ENCODE results near the gene DPYSL5.
A peak's percentile ranks its signal among the peaks of the same experiment; 100 is the strongest.
"Not testable (repeated sequence)": the region's sequence is repeated elsewhere in the genome, so short reads cannot be mapped to it uniquely, and the experiment has no call there.

The DPYSL5 gene

GRCh38 chr2:26847655-26848335 is at the start of gene DPYSL5:
Gene DPYSL5 (plus strand): TSS chr2:26848132. CDS start chr2:26898500, 50,368 bp downstream.
- no peak for DNase-seq (ENCODE audit: low spot score)

- no peak for DNase-seq (ENCODE audit: low spot score)
These were observed 46.6 kb upstream of the DPYSL5 start for GRCh38 chr2:26801328-26801727.

- DNase-seq (ENCODE audit: low spot score), result no peak
These were observed 46.1 kb upstream of the DPYSL5 start for GRCh38 chr2:26801796-26802195.

- DNase-seq (ENCODE audit: low spot score), result peak; percentile 85
These were observed 42.7 kb upstream of the DPYSL5 start for GRCh38 chr2:26805241-26805676.

GRCh38 chr2:26807788-26808460 is 40.0 kb upstream of the DPYSL5 start:
- no peak for DNase-seq (ENCODE audit: low spot score)

- DNase-seq (ENCODE audit: low spot score), result no peak
These were observed 38.7 kb upstream of the DPYSL5 start for GRCh38 chr2:26809211-26809610.

- DNase-seq (ENCODE audit: low spot score), result no peak
These were observed 37.9 kb upstream of the DPYSL5 start for GRCh38 chr2:26809876-26810577.

- no peak for DNase-seq (ENCODE audit: low spot score)
These were observed 36.7 kb upstream of the DPYSL5 start for GRCh38 chr2:26811261-26811660.

GRCh38 chr2:26811791-26812694 is 35.9 kb upstream of the DPYSL5 start:
- DNase-seq (ENCODE audit: low spot score), result no peak

- no peak for DNase-seq (ENCODE audit: low spot score)
These were observed 35.2 kb upstream of the DPYSL5 start for GRCh38 chr2:26812731-26813130.

GRCh38 chr2:26814072-26814765 is 33.7 kb upstream of the DPYSL5 start:
- not testable (repeated sequence) for DNase-seq (ENCODE audit: low spot score)

GRCh38 chr2:26816893-26817292 is 31.0 kb upstream of the DPYSL5 start:
- no peak for DNase-seq (ENCODE audit: low spot score)

GRCh38 chr2:26818255-26818654 is 29.7 kb upstream of the DPYSL5 start:
- no peak for DNase-seq (ENCODE audit: low spot score)

- DNase-seq (ENCODE audit: low spot score), result no peak
These were observed 29.0 kb upstream of the DPYSL5 start for GRCh38 chr2:26818972-26819371.

GRCh38 chr2:26820932-26821331 is 27.0 kb upstream of the DPYSL5 start:
- no peak for DNase-seq (ENCODE audit: low spot score)

- DNase-seq (ENCODE audit: low spot score), result no peak
These were observed 25.1 kb upstream of the DPYSL5 start for GRCh38 chr2:26822877-26823276.

- peak; percentile 54 for DNase-seq (ENCODE audit: low spot score)
These were observed 9.6 kb upstream of the DPYSL5 start for GRCh38 chr2:26838121-26838906.

GRCh38 chr2:26840937-26841610 is 6.9 kb upstream of the DPYSL5 start:
- DNase-seq (ENCODE audit: low spot score), result peak; percentile 12

- no peak for DNase-seq (ENCODE audit: low spot score)
These were observed 4.9 kb upstream of the DPYSL5 start for GRCh38 chr2:26843041-26843440.

- DNase-seq (ENCODE audit: low spot score), result no peak
These were observed 2.9 kb upstream of the DPYSL5 start for GRCh38 chr2:26845021-26845420.

All from RKO (cell line).